Endothelial cell of umbilical vein (primary cell): ENCODE results near the gene MAPKAP1. TPM values are rescaled to one million over a fixed set of nuclear protein-coding genes. Genes with fewer than 3 reads are reported as not detected.

Experiments
- BruUV-seq: library from RNA; stranded (reverse); fragments of 400-500 nt; replicated peaks from 2 replicates; lab custom pipeline; 2021; lab: Mats Ljungman, UMichigan
- CTCF ChIA-PET: fragments of 300-600, 350-600 bp; sonication (Branson Sonifier 250); formaldehyde crosslinking; loops from one replicate; lab custom pipeline; 2021; ENCODE audit warnings: antibody characterized with exemption, inconsistent platforms; lab: Charles Lee
- POLR2A ChIA-PET: fragments of 300-600, 350-600 bp; sonication (Branson Sonifier 250); formaldehyde crosslinking; loops from one replicate; lab custom pipeline; 2021; ENCODE audit warnings: antibody characterized with exemption, inconsistent platforms; lab: Charles Lee
- DNase-seq: peaks from one replicate; pipeline ENCODE4 v3.0.0-alpha.2; 2011; ENCODE audit warnings: low read depth, low spot score
- FAIRE-seq: peaks from 2 replicates; lab custom pipeline; 2011; peaks lifted over from hg19 to GRCh38; lab: Jason Lieb, UNC
- H2AFZ ChIP-seq: 2 replicates; pipeline ENCODE4 v1.6.0; 2012; ENCODE audit warnings: low read depth, low read length, control low read depth, inconsistent platforms
- H3K27ac ChIP-seq: 2 replicates; pipeline ENCODE4 v1.5.1; 2011; ENCODE audit warnings: low read depth, mild to moderate bottlenecking, control low read depth, low read length, moderate library complexity; ENCODE audit not compliant: insufficient read depth
- H3K27me3 ChIP-seq, 2 experiments: 2 replicates each; pipeline versions ENCODE4 v1.6.0 to v1.6.1; 2011; ENCODE audit warnings: low read length in 2 of 2, mixed read lengths in 1 of 2; ENCODE audit not compliant: control insufficient read depth in 2 of 2, insufficient read depth in 2 of 2
- H3K36me3 ChIP-seq, 2 experiments: 2 replicates in 1 of 2; 3 replicates in 1 of 2; pipeline ENCODE4 v1.5.1; 2011; ENCODE audit warnings: low read length in 2 of 2, mild to moderate bottlenecking in 1 of 2, moderate library complexity in 1 of 2; ENCODE audit not compliant: control insufficient read depth in 2 of 2, insufficient read depth in 2 of 2; ENCODE audit errors: extremely low read depth in 1 of 2
- H3K4me1 ChIP-seq: 3 replicates; pipeline ENCODE4 v1.5.1; 2011; ENCODE audit warnings: mild to moderate bottlenecking, low read length; ENCODE audit not compliant: control insufficient read depth, insufficient read depth; ENCODE audit errors: extremely low read depth
- H3K4me2 ChIP-seq: 2 replicates; pipeline ENCODE4 v1.6.1; 2011; ENCODE audit warnings: low read length, control low read depth, mixed read lengths; ENCODE audit not compliant: insufficient read depth
- H3K4me3 ChIP-seq, 3 experiments: fragments of 200-600 bp in 1 of 3; sonication (generic), shearing (Covaris generic) in 1 of 3; replicated peaks in 1 of 3; 2 replicates each; pipeline ENCODE4 v1.5.1; 2011 to 2016; ENCODE audit warnings: control low read depth in 3 of 3, low read length in 3 of 3, mild to moderate bottlenecking in 2 of 3, inconsistent platforms in 1 of 3, low read depth in 1 of 3, moderate library complexity in 1 of 3; ENCODE audit not compliant: insufficient read depth in 1 of 3
- H3K79me2 ChIP-seq: 2 replicates; pipeline ENCODE4 v1.6.0; 2012; ENCODE audit warnings: low read length, inconsistent platforms; ENCODE audit not compliant: control insufficient read depth, insufficient read depth
- H3K9ac ChIP-seq: replicated peaks from 2 replicates; pipeline ENCODE3; 2011; ENCODE audit warnings: low read length, control low read depth; ENCODE audit not compliant: insufficient read depth; ENCODE audit errors: extremely low read depth
- H3K9me1 ChIP-seq: replicated peaks from 3 replicates; pipeline ENCODE4 v1.6.0; 2011; ENCODE audit warnings: mild to moderate bottlenecking, low read length; ENCODE audit not compliant: control insufficient read depth, insufficient read depth; ENCODE audit errors: extremely low read depth
- H3K9me3 ChIP-seq: replicated peaks from 2 replicates; pipeline ENCODE4 v1.5.1; 2012; ENCODE audit warnings: low read length, inconsistent platforms; ENCODE audit not compliant: control insufficient read depth, insufficient read depth
- H4K20me1 ChIP-seq: replicated peaks from 2 replicates; pipeline ENCODE3; 2011; ENCODE audit warnings: mild to moderate bottlenecking, low read length; ENCODE audit not compliant: control insufficient read depth, insufficient read depth; ENCODE audit errors: extremely low read depth
- EZH2 ChIP-seq: IDR thresholded peaks from 2 replicates; pipeline ENCODE4 v1.6.1; 2012; ENCODE audit warnings: borderline replicate concordance, low read depth, mild to moderate bottlenecking, moderate library complexity, low read length, inconsistent platforms; ENCODE audit not compliant: severe bottlenecking
- FOS ChIP-seq: IDR thresholded peaks from 2 replicates; pipeline ENCODE4 v1.6.1; 2011; ENCODE audit warnings: mild to moderate bottlenecking, low read length, moderate library complexity, borderline replicate concordance; ENCODE audit not compliant: insufficient read depth
- GATA2 ChIP-seq: IDR thresholded peaks from 2 replicates; pipeline ENCODE4 v1.7.0; 2011; ENCODE audit warnings: low read depth, mild to moderate bottlenecking, moderate library complexity, mixed read lengths, low read length; ENCODE audit not compliant: insufficient read length, insufficient read depth
- JUN ChIP-seq: IDR thresholded peaks from 2 replicates; pipeline ENCODE4 v1.6.1; 2011; ENCODE audit warnings: borderline replicate concordance, low read depth; ENCODE audit not compliant: insufficient read length, insufficient read depth
- MAX ChIP-seq: IDR thresholded peaks from 2 replicates; pipeline ENCODE4 v1.6.1; 2011; ENCODE audit not compliant: insufficient read depth, insufficient read length
- MYC ChIP-seq: IDR thresholded peaks from one replicate; pipeline ENCODE4 v1.6.1; 2011; ENCODE audit warnings: mild to moderate bottlenecking, low read depth, low read length
- POLR2A ChIP-seq: IDR thresholded peaks from 2 replicates; pipeline ENCODE4 v1.6.1; 2012; ENCODE audit warnings: low read depth, mild to moderate bottlenecking, control low read depth, low read length
- POLR2AphosphoS5 ChIP-seq: IDR thresholded peaks from 2 replicates; pipeline ENCODE4 v1.6.1; 2012; ENCODE audit warnings: low read depth, mild to moderate bottlenecking, control low read depth, low read length, moderate library complexity; ENCODE audit not compliant: insufficient read depth
- dilution Hi-C: fragments of 300-500 bp; cut with MboI; formaldehyde crosslinking; loops from one replicate; pipeline ENCODE4 v1.15.0; 2019; ENCODE audit warnings: low sequenced_read_pairs; ENCODE audit not compliant: extremely low pct_ligation_motif_present
- intact Hi-C: fragments of 100-400 bp; cut with micrococcal nuclease; formaldehyde crosslinking; loops from one replicate; pipeline ENCODE4 v1.10.0; 2022
- polyA plus RNA-seq, 4 experiments: library from polyadenylated mRNA; depleted of rRNA in 3 of 4; stranded (reverse) in 3 of 4; unstranded in 1 of 4; fragments of >200 nt; gene quantifications; 2 replicates each; pipeline versions ENCODE4 v1.2.1 to v1.2.3, GENCODE V29; 2011 to 2012; ENCODE audit warnings: missing spikeins in 1 of 4
- total RNA-seq: library from RNA; stranded (reverse); gene quantifications from 2 replicates; pipeline ENCODE4 v1.2.3, GENCODE V29; 2021
- TF ChIP-seq, protein P1 (sequence below), 2 donors: IDR thresholded peaks; 1 replicate in 1 of 2; 2 replicates in 1 of 2; pipeline ENCODE4 v1.5.1; 2011; ENCODE audit warnings: low read length in 2 of 2, mild to moderate bottlenecking in 2 of 2, moderate library complexity in 2 of 2, control low read depth in 1 of 2, inconsistent platforms in 1 of 2, low read depth in 1 of 2; ENCODE audit not compliant: insufficient read depth in 1 of 2; ENCODE audit errors: extremely low read depth in 1 of 2

The MAPKAP1 gene
- total and polyA plus RNA-seq, 2 donors (not counting 3 experiments of a cell fraction or from before 2014, with no cell fraction given) = 61.9 to 99.1 TPM

DNA sequence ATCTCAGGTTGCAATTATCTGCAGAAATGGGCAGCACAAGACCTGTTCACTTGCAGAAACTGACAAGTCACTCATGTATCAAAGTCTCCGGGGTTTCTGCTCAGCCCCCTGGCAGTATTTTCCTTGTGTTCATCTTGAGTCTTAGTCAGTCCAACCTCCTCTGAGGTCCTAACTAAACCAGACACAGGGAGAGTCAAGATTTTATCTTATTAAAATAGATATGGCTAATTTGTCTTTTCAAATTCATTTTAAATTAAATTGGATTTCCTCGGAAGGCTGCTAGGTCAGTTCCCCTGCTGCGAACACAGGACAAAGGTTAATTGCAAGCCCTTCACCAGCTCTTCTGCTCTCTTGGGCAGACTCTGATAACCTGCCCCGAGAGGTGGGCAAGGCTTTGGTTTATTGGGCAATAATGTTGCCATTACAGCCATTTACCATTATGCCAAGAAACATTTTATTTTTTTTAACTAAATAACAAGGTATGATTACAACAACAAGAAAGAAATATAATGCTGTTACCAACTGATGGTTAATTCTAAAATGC, 103.5 kb downstream of the MAPKAP1 start:
- BruUV-seq = no TSS peak
- ChIA-PET CTCF (interaction anchor here (1.5 kb wide), 1 partner anchor 108 kb away, joined by 3 read pairs; no protein-coding TSS in a partner anchor), POLR2A (no interaction called here)
- no peak overlapping the region for H3K9ac ChIP-seq
- DNase-seq (no peak), FAIRE-seq (no peak)
- H3K4me1 ChIP-seq = peaks cover 3% of the 10 kb centered on the region
- dilution Hi-C loops (no loop called here), intact Hi-C loops (no loop called here)
- peaks cover 41% of the 10 kb centered on the region for H3K79me2 ChIP-seq
- H3K9me3 ChIP-seq = no peaks in the 10 kb centered on the region
- H3K36me3 ChIP-seq = no peaks in the 10 kb centered on the region
- no peaks in the 10 kb centered on the region for H4K20me1 ChIP-seq
- no peaks in the 10 kb centered on the region for H3K27me3 ChIP-seq
- H3K27ac ChIP-seq = no peak overlapping the region
- no peak overlapping the region for H2AFZ ChIP-seq
- TF ChIP-seq GATA2 (no peak), FOS (no peak), POLR2A (no peak), EZH2 (no peak), MYC (no peak), POLR2AphosphoS5 (no peak), MAX (no peak), JUN (no peak)
- TF ChIP-seq, protein P1, sequence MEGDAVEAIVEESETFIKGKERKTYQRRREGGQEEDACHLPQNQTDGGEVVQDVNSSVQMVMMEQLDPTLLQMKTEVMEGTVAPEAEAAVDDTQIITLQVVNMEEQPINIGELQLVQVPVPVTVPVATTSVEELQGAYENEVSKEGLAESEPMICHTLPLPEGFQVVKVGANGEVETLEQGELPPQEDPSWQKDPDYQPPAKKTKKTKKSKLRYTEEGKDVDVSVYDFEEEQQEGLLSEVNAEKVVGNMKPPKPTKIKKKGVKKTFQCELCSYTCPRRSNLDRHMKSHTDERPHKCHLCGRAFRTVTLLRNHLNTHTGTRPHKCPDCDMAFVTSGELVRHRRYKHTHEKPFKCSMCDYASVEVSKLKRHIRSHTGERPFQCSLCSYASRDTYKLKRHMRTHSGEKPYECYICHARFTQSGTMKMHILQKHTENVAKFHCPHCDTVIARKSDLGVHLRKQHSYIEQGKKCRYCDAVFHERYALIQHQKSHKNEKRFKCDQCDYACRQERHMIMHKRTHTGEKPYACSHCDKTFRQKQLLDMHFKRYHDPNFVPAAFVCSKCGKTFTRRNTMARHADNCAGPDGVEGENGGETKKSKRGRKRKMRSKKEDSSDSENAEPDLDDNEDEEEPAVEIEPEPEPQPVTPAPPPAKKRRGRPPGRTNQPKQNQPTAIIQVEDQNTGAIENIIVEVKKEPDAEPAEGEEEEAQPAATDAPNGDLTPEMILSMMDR (IDR thresholded peaks at IDR 0.05; ENCODE audit: extremely low read depth in 1 of 2, insufficient read depth in 1 of 2, low read depth in 1 of 2, low read length in 2 of 2) = no peak
- H3K9me1 ChIP-seq = no peaks in the 10 kb centered on the region
- no peak overlapping the region for H3K4me2 ChIP-seq
- H3K4me3 ChIP-seq = no peak overlapping the region
